GM19468 (cell line): ENCODE measurements around the gene MACROD2.
"Not testable (repeated sequence)": the region's sequence is repeated elsewhere in the genome, so short reads cannot be mapped to it uniquely, and the experiment has no call there.

Experiments used
- ATAC-seq: cut with Tn5 transposase; IDR thresholded peaks from one replicate; pipeline ENCODE4 v1.9.1; 2021; ENCODE audit warnings: mild to moderate bottlenecking, moderate library complexity, moderate number of reproducible peaks; ENCODE audit not compliant: unreplicated experiment; ENCODE audit errors: extremely low read depth

MACROD2 gene

GRCh38 chr20:14950633-14951032, 955.3 kb downstream of the MACROD2 start:
- no peak for ATAC-seq

GRCh38 chr20:14951105-14951504, 955.8 kb downstream of the MACROD2 start:
- ATAC-seq, result no peak

- no peak for ATAC-seq
Measured at GRCh38 chr20:14951707-14952418, 956.5 kb downstream of the MACROD2 start.

- ATAC-seq, result no peak
Measured at GRCh38 chr20:14953736-14954135, 958.4 kb downstream of the MACROD2 start.

- no peak for ATAC-seq
Measured at GRCh38 chr20:14955399-14955798, 960.1 kb downstream of the MACROD2 start.

- no peak for ATAC-seq
Measured at GRCh38 chr20:14956026-14956425, 960.7 kb downstream of the MACROD2 start.

- no peak for ATAC-seq
Measured at GRCh38 chr20:14956538-14956937, 961.2 kb downstream of the MACROD2 start.

- ATAC-seq, result no peak
Measured at GRCh38 chr20:14957402-14957801, 962.1 kb downstream of the MACROD2 start.

GRCh38 chr20:14958626-14959025, 963.3 kb downstream of the MACROD2 start:
- no peak for ATAC-seq

- ATAC-seq, result no peak
Measured at GRCh38 chr20:14959506-14960475, 964.5 kb downstream of the MACROD2 start.

- ATAC-seq, result no peak
Measured at GRCh38 chr20:14960831-14961230, 965.5 kb downstream of the MACROD2 start.

GRCh38 chr20:14963262-14963663, 967.9 kb downstream of the MACROD2 start:
- ATAC-seq, result no peak

- ATAC-seq, result no peak
Measured at GRCh38 chr20:14966203-14966602, 970.9 kb downstream of the MACROD2 start.

- no peak for ATAC-seq
Measured at GRCh38 chr20:14966808-14967207, 971.5 kb downstream of the MACROD2 start.

- no peak for ATAC-seq
Measured at GRCh38 chr20:14972256-14972655, 976.9 kb downstream of the MACROD2 start.

- ATAC-seq, result no peak
Measured at GRCh38 chr20:14972690-14973089, 977.4 kb downstream of the MACROD2 start.

- ATAC-seq, result no peak
Measured at GRCh38 chr20:14979453-14979986, 984.2 kb downstream of the MACROD2 start.

- ATAC-seq, result not testable (repeated sequence)
Measured at GRCh38 chr20:14981486-14981885, 986.2 kb downstream of the MACROD2 start.

GRCh38 chr20:14982324-14982723, 987.0 kb downstream of the MACROD2 start:
- not testable (repeated sequence) for ATAC-seq

GRCh38 chr20:14984305-14984704, 989.0 kb downstream of the MACROD2 start:
- no peak for ATAC-seq
